Esophagus (tissue), 2 donors: Measurements from ENCODE around the gene PHF21B. TPM values are rescaled to one million over a fixed set of nuclear protein-coding genes. Genes with fewer than 3 reads are reported as not detected.

ENCODE experiments used
- H3K27ac ChIP-seq, 2 donors: one replicate each; pipeline ENCODE4 v1.5.1; 2013; ENCODE audit warnings: low read depth in 2 of 2, mild to moderate bottlenecking in 2 of 2, inconsistent platforms in 1 of 2, low read length in 1 of 2, moderate library complexity in 1 of 2
- H3K27me3 ChIP-seq, 2 donors: one replicate each; pipeline ENCODE4 v1.6.1; 2013; ENCODE audit warnings: low read length in 2 of 2, control low read depth in 1 of 2, mild to moderate bottlenecking in 1 of 2; ENCODE audit not compliant: insufficient read depth in 2 of 2, control insufficient read depth in 1 of 2
- H3K36me3 ChIP-seq, 2 donors: one replicate each; pipeline ENCODE4 v1.6.1; 2013; ENCODE audit warnings: low read length in 1 of 2; ENCODE audit not compliant: control insufficient read depth in 2 of 2, insufficient read depth in 2 of 2
- H3K4me1 ChIP-seq, 2 donors: one replicate each; pipeline ENCODE4 v1.6.1; 2013; ENCODE audit warnings: low read length in 1 of 2; ENCODE audit not compliant: control insufficient read depth in 2 of 2, insufficient read depth in 2 of 2
- H3K4me3 ChIP-seq, 2 donors: one replicate each; pipeline ENCODE4 v1.5.1; 2013; ENCODE audit warnings: low read length in 2 of 2, mild to moderate bottlenecking in 2 of 2, low read depth in 1 of 2, moderate library complexity in 1 of 2
- H3K9me3 ChIP-seq, 2 donors: one replicate each; pipeline ENCODE4 v1.6.1; 2013; ENCODE audit warnings: mild to moderate bottlenecking in 2 of 2, low read depth in 1 of 2, low read length in 1 of 2, moderate library complexity in 1 of 2; ENCODE audit not compliant: control insufficient read depth in 2 of 2, insufficient read depth in 1 of 2
- WGBS, 2 donors: extraction: QIAGEN DNeasy Blood & Tissue Kit; methylation state at CpG; one replicate each; pipeline ENCODE4 v1.1.7; 2013; 5-methylcytosine and 5-hydroxymethylcytosine counted together
- polyA plus RNA-seq, 2 donors: library from polyadenylated mRNA; stranded (reverse); fragments of 200-250 nt; gene quantifications; one replicate each; pipeline ENCODE4 v1.2.3, GENCODE V29; 2013
- donor health status: healthy with polysubstance abuse.
- donor health status: Bipolar disorder and iron deficiency.

PHF21B gene
- polyA plus RNA-seq, 2 donors = 0.08 to 0.25 TPM

DNA sequence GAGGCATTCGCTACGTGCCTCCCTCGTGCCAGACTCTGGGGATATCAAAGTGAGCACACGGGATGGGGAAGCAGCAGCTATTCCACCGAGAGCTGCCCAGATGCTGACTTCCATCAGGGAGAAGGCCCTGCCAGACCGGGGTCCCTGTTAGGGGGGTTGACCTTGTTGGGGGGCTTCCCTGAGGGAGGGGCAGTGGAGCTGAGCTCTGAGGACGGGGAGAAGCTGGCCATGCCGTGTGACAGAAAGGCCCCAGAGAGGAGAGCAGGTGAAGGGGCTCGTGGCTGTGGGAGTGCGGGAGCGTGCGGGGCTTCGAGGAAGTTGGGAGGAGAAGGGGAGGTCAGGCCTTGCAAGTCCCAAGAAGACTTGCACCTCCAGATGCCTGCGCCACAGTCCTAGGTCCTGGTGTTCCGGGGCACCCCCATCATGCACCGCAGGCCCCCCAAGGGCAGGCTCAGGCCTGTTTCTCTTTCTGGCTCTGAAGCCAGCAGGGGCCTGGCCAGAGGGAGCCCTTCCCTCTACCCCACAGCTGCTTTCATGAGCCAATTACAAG lies 163.0 kb downstream of the PHF21B start:
- Histone ChIP-seq H3K4me3 (no peak overlapping the region), H3K36me3 (peaks cover 0 to 4% of the 10 kb centered on the region in 2 donors), H3K9me3 (peaks cover 0 to 4% of the 10 kb centered on the region in 2 donors), H3K27ac (no peak overlapping the region), H3K4me1 (no peaks in the 10 kb centered on the region), H3K27me3 (no peaks in the 10 kb centered on the region)
- WGBS, 2 donors = 87 to 92% methylated on average over 13 to 16 of the region's 16 CpGs

DNA sequence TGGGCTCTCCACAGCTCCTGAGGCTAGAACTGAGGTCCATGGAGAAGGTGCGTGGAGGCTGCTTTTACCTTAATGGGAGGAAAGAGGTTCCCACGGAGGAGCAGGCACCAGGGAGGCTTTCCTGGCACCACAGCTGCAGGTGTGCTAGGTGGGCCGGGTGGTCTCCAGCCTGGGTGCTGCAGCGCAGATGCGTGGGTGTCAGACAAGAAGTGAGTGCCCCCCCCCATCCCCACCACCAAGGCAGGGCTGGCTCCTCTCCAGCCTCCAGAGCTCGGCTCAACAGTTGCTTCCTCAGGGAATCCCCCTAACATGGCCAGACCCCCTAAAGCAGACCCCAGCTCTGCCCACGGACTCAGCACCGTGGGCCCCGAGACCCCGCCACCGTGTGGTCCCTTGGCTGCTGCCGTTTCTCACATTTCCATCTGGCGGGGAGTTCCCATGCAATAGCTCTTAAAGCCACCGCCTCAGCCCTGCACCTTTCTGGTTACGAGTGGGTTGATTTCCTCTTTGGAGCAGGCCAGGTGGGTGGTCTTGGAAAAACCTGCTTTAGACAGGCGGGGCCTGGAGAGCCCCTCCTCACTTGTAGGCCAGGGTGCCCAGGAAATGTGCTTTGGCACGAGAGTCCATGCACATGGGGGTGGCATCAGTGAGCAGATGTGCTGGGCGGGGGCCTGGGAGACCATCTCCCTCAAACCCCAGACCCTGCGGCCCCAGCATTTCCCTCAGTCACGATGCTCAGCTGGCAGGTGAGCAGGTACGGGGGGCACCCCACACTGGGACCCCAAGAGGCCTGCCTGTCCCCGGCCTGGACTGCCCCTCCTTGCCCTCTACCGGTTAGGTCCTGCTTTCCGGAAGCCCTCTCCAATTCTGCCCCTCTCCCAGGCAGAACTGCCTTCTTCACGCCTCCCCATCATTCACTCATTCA lies 163.7 kb downstream of the PHF21B start:
- WGBS, 2 donors = 88 to 90% methylated on average over 24 to 25 of the region's 25 CpGs
- Histone ChIP-seq H3K4me3 (no peak overlapping the region), H3K9me3 (peaks cover 0 to 4% of the 10 kb centered on the region in 2 donors), H3K27ac (no peak overlapping the region), H3K27me3 (no peaks in the 10 kb centered on the region), H3K4me1 (no peaks in the 10 kb centered on the region), H3K36me3 (peaks cover 0 to 4% of the 10 kb centered on the region in 2 donors)

DNA sequence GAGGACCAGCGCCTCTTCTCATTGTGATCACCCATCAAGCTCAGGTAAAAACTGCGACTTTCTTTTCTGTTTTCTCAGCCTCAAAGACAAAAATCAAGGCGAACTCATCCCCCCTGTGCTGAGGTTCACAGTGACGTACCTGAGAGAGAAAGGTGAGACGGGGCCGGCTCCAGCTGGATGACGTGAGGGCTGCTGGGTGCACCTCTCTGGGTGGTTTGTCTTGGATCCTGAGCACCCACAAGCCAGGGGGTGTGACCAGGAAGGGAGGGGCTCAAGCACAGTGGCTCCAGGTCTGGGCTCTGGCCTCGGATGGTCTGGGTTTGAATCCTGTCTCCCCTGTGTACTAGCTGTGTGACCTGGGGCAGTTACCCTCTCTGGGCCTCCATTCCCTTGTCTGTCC lies 164.6 kb downstream of the PHF21B start:
- Histone ChIP-seq H3K4me3 (no peak overlapping the region), H3K9me3 (peaks cover 0 to 4% of the 10 kb centered on the region in 2 donors), H3K36me3 (peaks cover 0 to 4% of the 10 kb centered on the region in 2 donors), H3K27ac (no peak overlapping the region), H3K4me1 (no peaks in the 10 kb centered on the region), H3K27me3 (no peaks in the 10 kb centered on the region)
- WGBS, 2 donors = 93 to 94% methylated on average over 8 of the region's 8 CpGs

DNA sequence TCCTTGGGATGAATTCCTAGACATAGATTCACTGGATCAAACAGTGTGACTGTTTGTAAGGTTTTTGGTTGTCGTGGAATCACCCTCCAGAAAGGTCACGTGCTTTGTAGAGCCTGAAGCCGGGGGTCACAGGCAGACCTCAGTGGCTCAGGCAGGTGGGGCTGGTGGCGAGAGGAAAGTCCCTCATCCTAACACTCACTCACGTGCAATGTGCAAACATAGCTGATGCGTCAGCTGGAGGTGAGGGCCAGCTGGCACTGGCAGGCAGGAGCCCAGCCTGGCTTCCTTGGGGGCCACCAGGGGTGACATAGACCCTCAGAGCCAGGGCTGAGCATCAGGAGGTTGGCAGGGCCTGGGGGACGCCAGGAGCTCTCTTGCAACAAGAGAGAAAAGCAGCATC lies 167.4 kb downstream of the PHF21B start:
- Histone ChIP-seq H3K36me3 (peaks cover 0 to 2% of the 10 kb centered on the region in 2 donors), H3K4me3 (no peak overlapping the region), H3K27me3 (no peaks in the 10 kb centered on the region), H3K9me3 (peaks cover 0 to 4% of the 10 kb centered on the region in 2 donors), H3K4me1 (no peaks in the 10 kb centered on the region), H3K27ac (no peak overlapping the region)
- WGBS, 2 donors = 74 to 78% methylated on average over 7 of the region's 7 CpGs

DNA sequence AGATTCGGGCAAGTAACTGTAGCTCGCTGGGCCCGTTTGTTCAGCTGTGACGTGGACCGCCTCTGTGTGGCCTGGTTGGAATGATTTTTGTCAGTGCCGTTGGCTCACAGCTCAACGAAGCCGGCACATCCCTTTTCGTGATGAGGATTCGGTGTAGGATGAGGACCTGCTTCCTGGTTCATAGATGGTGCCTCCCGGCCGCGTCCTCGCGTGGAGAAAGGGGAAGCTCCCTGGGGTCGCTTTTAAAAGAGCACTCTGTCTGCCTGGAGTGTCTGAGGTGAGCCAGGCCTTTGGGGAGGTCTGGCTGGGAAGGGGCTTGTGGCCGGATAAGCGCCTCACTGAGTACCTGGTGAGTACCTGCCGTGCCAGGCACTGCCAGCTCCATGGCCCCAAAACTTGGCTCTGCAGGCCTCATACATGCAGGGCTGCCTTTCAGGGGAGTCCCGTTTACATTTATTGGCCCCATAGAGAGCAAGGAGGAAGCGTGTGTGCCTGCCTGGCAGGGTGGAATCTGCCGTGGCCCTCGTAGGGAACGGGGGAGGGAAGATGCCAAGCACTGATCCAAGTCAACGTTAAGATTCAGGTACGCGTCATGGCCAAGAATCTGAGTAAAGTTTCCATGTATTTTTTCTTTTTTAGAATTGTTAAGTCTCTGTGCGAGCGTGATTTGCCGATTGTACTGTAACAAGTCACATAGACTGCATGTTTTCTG lies 169.0 kb downstream of the PHF21B start:
- Histone ChIP-seq H3K27ac (no peak overlapping the region), H3K4me1 (no peaks in the 10 kb centered on the region), H3K9me3 (peaks cover 0 to 4% of the 10 kb centered on the region in 2 donors), H3K4me3 (no peak overlapping the region), H3K36me3 (peaks cover 0 to 2% of the 10 kb centered on the region in 2 donors), H3K27me3 (no peaks in the 10 kb centered on the region)
- WGBS, 2 donors = 82 to 83% methylated on average over 30 of the region's 30 CpGs

DNA sequence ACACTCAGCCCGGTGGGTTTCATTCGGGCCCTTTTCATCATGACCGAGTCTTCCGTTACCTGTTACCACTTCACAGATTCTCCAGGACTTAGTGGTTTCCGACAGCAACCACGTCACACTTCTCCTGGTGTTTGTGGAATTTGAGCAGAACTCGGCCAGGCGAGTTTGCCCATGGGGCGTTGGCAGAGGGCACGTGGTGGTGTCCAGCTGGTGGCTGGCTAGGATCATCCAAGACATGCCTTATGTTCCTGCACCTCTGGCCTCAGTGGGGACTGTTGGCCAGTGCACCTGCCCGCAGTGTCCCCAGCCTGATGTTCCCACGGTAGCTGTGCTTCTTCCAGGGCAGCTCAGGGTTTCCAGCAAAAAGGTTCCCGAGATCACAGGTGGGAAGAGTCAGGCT lies 170.1 kb downstream of the PHF21B start:
- Histone ChIP-seq H3K4me3 (no peak overlapping the region), H3K27ac (no peak overlapping the region), H3K36me3 (peaks cover 0 to 2% of the 10 kb centered on the region in 2 donors), H3K9me3 (peaks cover 0 to 3% of the 10 kb centered on the region in 2 donors), H3K27me3 (no peaks in the 10 kb centered on the region), H3K4me1 (no peaks in the 10 kb centered on the region)
- WGBS, 2 donors = 85 to 90% methylated on average over 13 of the region's 13 CpGs

DNA sequence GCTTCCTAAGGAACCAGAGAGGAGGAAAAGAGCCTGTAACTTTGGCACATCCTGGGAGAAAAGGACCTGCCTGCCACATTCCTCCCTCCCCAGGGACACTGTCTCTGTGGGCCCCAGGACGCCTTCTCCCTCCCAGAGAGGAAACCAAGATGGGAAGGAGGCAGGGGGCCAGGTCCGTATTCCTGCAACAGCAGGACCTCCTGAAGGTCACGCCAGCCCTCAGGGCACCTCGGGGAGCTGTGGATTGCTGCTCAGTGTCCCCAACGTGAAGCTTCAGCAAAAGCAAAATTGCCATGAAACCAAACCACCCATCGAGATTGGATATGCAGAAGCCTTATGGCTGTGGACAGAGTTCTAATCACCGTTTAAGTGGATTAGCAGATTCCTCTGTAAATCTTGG lies 170.7 kb downstream of the PHF21B start:
- Histone ChIP-seq H3K4me1 (no peaks in the 10 kb centered on the region), H3K36me3 (peaks cover 0 to 2% of the 10 kb centered on the region in 2 donors), H3K27me3 (no peaks in the 10 kb centered on the region), H3K9me3 (peaks cover 0 to 3% of the 10 kb centered on the region in 2 donors), H3K27ac (no peak overlapping the region), H3K4me3 (no peak overlapping the region)
- 83 to 85% methylated on average over 7 of the region's 7 CpGs for WGBS, 2 donors

DNA sequence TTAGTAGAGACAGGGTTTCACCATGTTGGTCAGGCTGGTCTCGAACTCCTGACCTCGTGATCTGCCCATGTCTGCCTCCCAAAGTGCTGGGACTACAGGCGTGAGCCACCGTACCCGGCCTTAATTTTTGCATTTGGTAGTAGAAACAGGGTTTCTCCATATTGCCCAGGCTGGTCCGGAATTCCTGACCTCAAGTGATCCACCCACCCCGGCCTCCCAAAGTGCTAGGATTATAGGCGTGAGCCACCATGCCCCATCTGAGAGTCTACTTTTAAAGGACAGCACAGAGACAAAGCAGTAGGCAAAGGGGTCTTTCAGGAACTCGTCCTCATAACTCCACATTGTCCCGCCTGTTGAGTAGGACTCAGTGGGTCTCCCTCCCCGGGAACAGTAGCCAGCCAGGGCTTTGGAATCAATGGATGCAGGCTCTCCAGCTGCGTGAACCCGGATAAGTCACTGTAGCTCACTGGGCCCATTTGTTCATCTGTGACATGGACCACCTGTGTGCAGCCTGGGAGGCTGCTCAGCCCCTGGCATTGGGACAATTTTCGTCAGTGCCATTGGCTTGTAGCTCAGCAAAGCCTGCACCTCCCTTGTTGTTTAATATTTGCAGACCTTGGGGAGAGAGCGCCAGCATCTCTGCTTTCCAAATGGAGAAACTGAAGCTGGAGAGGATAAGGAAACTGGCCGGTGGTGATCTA lies 171.3 kb downstream of the PHF21B start:
- Histone ChIP-seq H3K4me1 (no peaks in the 10 kb centered on the region), H3K9me3 (peaks cover 0 to 3% of the 10 kb centered on the region in 2 donors), H3K36me3 (peaks cover 0 to 2% of the 10 kb centered on the region in 2 donors), H3K27me3 (no peaks in the 10 kb centered on the region), H3K27ac (no peak overlapping the region), H3K4me3 (no peak overlapping the region)
- WGBS, 2 donors = 78 to 80% methylated on average over 16 of the region's 16 CpGs

DNA sequence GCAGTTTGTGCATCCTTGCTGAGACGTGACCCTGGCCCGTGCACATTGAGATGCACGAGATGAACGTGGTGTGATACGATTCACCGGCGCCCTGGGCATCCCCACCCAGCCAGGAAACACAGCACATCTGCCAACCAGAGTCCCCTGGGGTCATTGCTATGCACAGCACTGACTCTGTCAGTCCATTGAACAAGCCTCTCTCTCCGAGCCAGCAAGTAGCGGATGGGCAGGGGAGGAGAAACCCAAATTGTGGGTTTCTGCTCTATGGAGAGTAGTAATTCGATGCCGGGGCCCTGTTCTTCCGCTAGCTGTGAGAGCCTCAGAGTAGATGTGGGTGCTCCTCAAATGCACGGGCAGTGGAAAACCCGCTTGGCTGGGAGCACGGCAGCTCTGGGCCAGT lies 172.3 kb downstream of the PHF21B start:
- 78 to 82% methylated on average over 15 of the region's 15 CpGs for WGBS, 2 donors
- Histone ChIP-seq H3K36me3 (peaks cover 0 to 2% of the 10 kb centered on the region in 2 donors), H3K4me3 (no peak overlapping the region), H3K27me3 (no peaks in the 10 kb centered on the region), H3K4me1 (no peaks in the 10 kb centered on the region), H3K9me3 (peaks cover 0 to 3% of the 10 kb centered on the region in 2 donors), H3K27ac (no peak overlapping the region)
